Neural cell (in vitro differentiated cells): ENCODE data around the gene LDAH. TPM values are rescaled to one million over a fixed set of nuclear protein-coding genes. Genes with fewer than 3 reads are reported as not detected.

Experiments used
- H2AFZ ChIP-seq: fragments of 200-600, 300-800 bp; sonication (generic), shearing (Covaris generic); 2 replicates; pipeline ENCODE4 v1.6.0; 2014; ENCODE audit warnings: low read depth, mild to moderate bottlenecking, antibody characterized with exemption, low read length, moderate library complexity
- H3F3A ChIP-seq: fragments of 200-600 bp; shearing (Covaris generic); 2 replicates; pipeline ENCODE4 v1.6.1; 2016; ENCODE audit warnings: mild to moderate bottlenecking, moderate library complexity, mixed read lengths, antibody characterized with exemption, low read length; ENCODE audit not compliant: insufficient read depth, poor library complexity, severe bottlenecking
- H3K27ac ChIP-seq: fragments of 200-600, 300-800 bp; sonication (generic), shearing (Covaris generic); 2 replicates; pipeline ENCODE4 v1.5.1; 2014; ENCODE audit warnings: mild to moderate bottlenecking, low read length, moderate library complexity
- H3K27me3 ChIP-seq: fragments of 300-800, 200-600 bp; sonication (generic), shearing (Covaris generic); 2 replicates; pipeline ENCODE4 v1.6.0; 2014; ENCODE audit warnings: mild to moderate bottlenecking, low read depth, low read length, moderate library complexity; ENCODE audit not compliant: insufficient read depth
- H3K36me3 ChIP-seq: fragments of 300-800, 200-600 bp; sonication (generic), shearing (Covaris generic); 2 replicates; pipeline ENCODE4 v1.5.1; 2014; ENCODE audit warnings: mild to moderate bottlenecking, antibody characterized with exemption, low read length, moderate library complexity; ENCODE audit not compliant: insufficient read depth
- H3K4me2 ChIP-seq: fragments of 300-800, 200-600 bp; sonication (generic), shearing (Covaris generic); 2 replicates; pipeline ENCODE4 v1.6.0; 2014; ENCODE audit warnings: mild to moderate bottlenecking, low read length
- H3K4me3 ChIP-seq: fragments of 300-800, 200-600 bp; sonication (generic), shearing (Covaris generic); 2 replicates; pipeline ENCODE4 v1.5.1; 2014; ENCODE audit warnings: mild to moderate bottlenecking, low read length, moderate library complexity
- H3K79me2 ChIP-seq: fragments of 200-600 bp; shearing (Covaris generic); replicated peaks from 2 replicates; pipeline ENCODE4 v1.6.0; 2014; ENCODE audit warnings: mild to moderate bottlenecking, low read length, moderate library complexity; ENCODE audit not compliant: insufficient read depth
- H3K9ac ChIP-seq: fragments of 300-800, 200-600 bp; sonication (generic), shearing (Covaris generic); 2 replicates; pipeline ENCODE4 v1.6.1; 2016; ENCODE audit warnings: mild to moderate bottlenecking, low read length, mixed read lengths
- H3K9me2 ChIP-seq: fragments of 200-600 bp; shearing (Covaris generic); 2 replicates; pipeline ENCODE4 v1.6.1; 2016; ENCODE audit warnings: mild to moderate bottlenecking, low read length, mixed read lengths; ENCODE audit not compliant: insufficient read depth
- H3K9me3 ChIP-seq: fragments of 200-600, 300-800 bp; sonication (generic), shearing (Covaris generic); 2 replicates; pipeline ENCODE4 v1.6.1; 2016; ENCODE audit warnings: mild to moderate bottlenecking, mixed run types, low read length, moderate library complexity, mixed read lengths
- H4K20me1 ChIP-seq: fragments of 200-600 bp; shearing (Covaris generic); 2 replicates; pipeline ENCODE4 v1.6.1; 2016; ENCODE audit warnings: mild to moderate bottlenecking, mixed run types; ENCODE audit not compliant: insufficient read depth
- CTCF ChIP-seq: fragments of 450-650 bp; IDR thresholded peaks from 2 replicates; pipeline ENCODE4 v1.5.1; 2014; ENCODE audit warnings: antibody characterized with exemption, mild to moderate bottlenecking, moderate library complexity; ENCODE audit not compliant: poor library complexity, severe bottlenecking
- EP300 ChIP-seq: fragments of 450-650 bp; conservative IDR thresholded peaks from 2 replicates; pipeline ENCODE4 v1.6.1; 2014; ENCODE audit warnings: antibody characterized with exemption, mild to moderate bottlenecking, moderate library complexity; ENCODE audit not compliant: poor library complexity, severe bottlenecking
- EZH2 ChIP-seq: fragments of 200-600, 300-800 bp; shearing (Covaris generic), sonication (generic); IDR thresholded peaks from 2 replicates; pipeline ENCODE4 v1.6.1; 2014; ENCODE audit warnings: antibody characterized with exemption, low read length, borderline replicate concordance, mild to moderate bottlenecking; ENCODE audit not compliant: insufficient read depth, poor library complexity, severe bottlenecking
- MXI1 ChIP-seq: fragments of 450-650 bp; conservative IDR thresholded peaks from 2 replicates; pipeline ENCODE4 v1.6.1; 2014; ENCODE audit warnings: antibody characterized with exemption, mild to moderate bottlenecking; ENCODE audit not compliant: poor library complexity, severe bottlenecking
- POLR2AphosphoS5 ChIP-seq: IDR thresholded peaks from 2 replicates; pipeline ENCODE4 v1.6.1; 2012
- RAD21 ChIP-seq: fragments of 450-650 bp; conservative IDR thresholded peaks from 2 replicates; pipeline ENCODE4 v1.6.1; 2014; ENCODE audit warnings: antibody characterized with exemption, mild to moderate bottlenecking, moderate library complexity
- REST ChIP-seq: IDR thresholded peaks from 2 replicates; pipeline ENCODE4 v1.6.1; 2012; ENCODE audit warnings: borderline replicate concordance
- SMC3 ChIP-seq: fragments of 450-650 bp; conservative IDR thresholded peaks from 2 replicates; pipeline ENCODE4 v1.6.1; 2014; ENCODE audit warnings: antibody characterized with exemption, mild to moderate bottlenecking, moderate library complexity; ENCODE audit not compliant: poor library complexity
- TAF1 ChIP-seq: IDR thresholded peaks from 2 replicates; pipeline ENCODE4 v1.6.1; 2012; ENCODE audit warnings: low read depth
- polyA plus RNA-seq: library from polyadenylated mRNA; depleted of rRNA; stranded (reverse); fragments of >200 nt; gene quantifications from 2 replicates; pipeline ENCODE4 v1.2.3, GENCODE V29; 2014

LDAH gene
- polyA plus RNA-seq, 1 donor from 2014 or later, result 44.1 TPM

GRCh38 chr2:20675701-20676352, 147.1 kb downstream of the LDAH start:
- Histone ChIP-seq H3K4me2 (no peak overlapping the region), H2AFZ (no peak overlapping the region), H3K9ac (no peak overlapping the region), H3K4me3 (no peak overlapping the region), H3K79me2 (no peaks in the 10 kb centered on the region), H3K27ac (no peak overlapping the region), H4K20me1 (no peaks in the 10 kb centered on the region), H3K9me2 (no peaks in the 10 kb centered on the region), H3K9me3 (no peaks in the 10 kb centered on the region), H3F3A (no peaks in the 10 kb centered on the region), H3K27me3 (peaks cover 34% of the 10 kb centered on the region), H3K36me3 (no peaks in the 10 kb centered on the region)
- no peak for TF ChIP-seq SMC3
- TF ChIP-seq POLR2AphosphoS5, result no peak
- no peak for TF ChIP-seq MXI1
- TF ChIP-seq REST, result no peak
- no peak for TF ChIP-seq EZH2
- TF ChIP-seq TAF1, result no peak
- TF ChIP-seq RAD21, result no peak
- TF ChIP-seq CTCF, result no peak
- TF ChIP-seq EP300, result no peak

GRCh38 chr2:20674974-20675679, 147.8 kb downstream of the LDAH start:
- Histone ChIP-seq H2AFZ (no peak overlapping the region), H3K36me3 (no peaks in the 10 kb centered on the region), H3K9me2 (no peaks in the 10 kb centered on the region), H3K79me2 (no peaks in the 10 kb centered on the region), H3K27ac (no peak overlapping the region), H3K27me3 (peaks cover 41% of the 10 kb centered on the region), H4K20me1 (no peaks in the 10 kb centered on the region), H3K4me3 (no peak overlapping the region), H3F3A (no peaks in the 10 kb centered on the region), H3K4me2 (no peak overlapping the region), H3K9ac (no peak overlapping the region), H3K9me3 (no peaks in the 10 kb centered on the region)
- TF ChIP-seq TAF1 (no peak), RAD21 (no peak)
